Measurements from ENCODE around the gene SULT1A2.
"Not testable (repeated sequence)": the region's sequence is repeated elsewhere in the genome, so short reads cannot be mapped to it uniquely, and the experiment has no call there.

SULT1A2 gene

GRCh38 chr16:28596840-28597691 lies at the start of gene SULT1A2:
SULT1A2 (minus strand) TSS chr16:28597050; CDS start chr16:28595930, 1,120 bp downstream.
- no peak for DNase-seq

GRCh38 chr16:28639959-28640358 lies 43.1 kb upstream of the SULT1A2 start:
- not testable (repeated sequence) for DNase-seq

- not testable (repeated sequence) for DNase-seq
Measured at GRCh38 chr16:28638359-28638758, 41.5 kb upstream of the SULT1A2 start.

GRCh38 chr16:28637765-28638164 lies 40.9 kb upstream of the SULT1A2 start, which contains the start of gene NPIPB8:
NPIPB8 (plus strand) TSS chr16:28638065; CDS start chr16:28638361, 296 bp downstream.
- not testable (repeated sequence) for DNase-seq

GRCh38 chr16:28636093-28636823 lies 39.4 kb upstream of the SULT1A2 start:
- not testable (repeated sequence) for DNase-seq

GRCh38 chr16:28630905-28631304 lies 34.1 kb upstream of the SULT1A2 start:
- not testable (repeated sequence) for DNase-seq

- peak; percentile 57 to 60 for DNase-seq
Measured at GRCh38 chr16:28623172-28623711, 26.4 kb upstream of the SULT1A2 start.

- not testable (repeated sequence) for DNase-seq
Measured at GRCh38 chr16:28622532-28623171, 25.8 kb upstream of the SULT1A2 start.

- no peak for DNase-seq
Measured at GRCh38 chr16:28621481-28622155, 24.8 kb upstream of the SULT1A2 start.

- DNase-seq = not testable (repeated sequence)
Measured at GRCh38 chr16:28620316-28620715, 23.5 kb upstream of the SULT1A2 start.

- no peak for DNase-seq
Measured at GRCh38 chr16:28617874-28618273, 21.0 kb upstream of the SULT1A2 start.

GRCh38 chr16:28616636-28617035 lies 19.8 kb upstream of the SULT1A2 start:
- DNase-seq = no peak

GRCh38 chr16:28616224-28616577 lies 19.4 kb upstream of the SULT1A2 start:
- DNase-seq = not testable (repeated sequence)

- not testable (repeated sequence) for DNase-seq
Measured at GRCh38 chr16:28615486-28616223, 18.8 kb upstream of the SULT1A2 start.

- not testable (repeated sequence) for DNase-seq
Measured at GRCh38 chr16:28614561-28614960, 17.7 kb upstream of the SULT1A2 start.

- DNase-seq = not testable (repeated sequence)
Measured at GRCh38 chr16:28613912-28614311, 17.1 kb upstream of the SULT1A2 start.

- not testable (repeated sequence) for DNase-seq
Measured at GRCh38 chr16:28612359-28613280, 15.8 kb upstream of the SULT1A2 start.

- DNase-seq = no peak
Measured at GRCh38 chr16:28610595-28611191, 13.8 kb upstream of the SULT1A2 start.

- DNase-seq = no peak
Measured at GRCh38 chr16:28609631-28610594, 13.1 kb upstream of the SULT1A2 start, which contains the start of gene SULT1A1. SULT1A1 (minus strand) TSS chr16:28610044; CDS start chr16:28608855, 1,189 bp downstream.

Measured in activated CD4-positive, alpha-beta T cell treated with anti-CD3 and anti-CD28 coated beads for 4 hours (primary cell).